ENCODE results near the gene BAIAP2.

GRCh38 chr17:81091154-81091553 lies 56.2 kb downstream of the BAIAP2 start:
- TF ChIP-seq CREB5 (CRISPR knock-in tag; IDR thresholded peaks at IDR 0.05; ENCODE audit: low read depth) (no peak), SNAI2 (CRISPR knock-in tag; IDR thresholded peaks at IDR 0.05) (no peak)
